HEK293 (cell line): Measurements from ENCODE around the gene FAM177B.

Experiments
- CTCF ChIP-seq: fragments of 450-650 bp; formaldehyde crosslinking; IDR thresholded peaks from 2 replicates; pipeline ENCODE4 v1.5.1; 2016; ENCODE audit warnings: missing biosample characterization, missing genetic modification characterization
- FEZF1 ChIP-seq: fragments of 450-650 bp; formaldehyde crosslinking; IDR thresholded peaks from 2 replicates; pipeline ENCODE4 v1.5.1; 2016; ENCODE audit warnings: missing biosample characterization, missing genetic modification characterization
- REST ChIP-seq: fragments of 450-650 bp; formaldehyde crosslinking; IDR thresholded peaks from 2 replicates; pipeline ENCODE4 v1.5.1; 2016; ENCODE audit warnings: missing biosample characterization, missing genetic modification characterization
- SP3 ChIP-seq: fragments of 450-650 bp; formaldehyde crosslinking; IDR thresholded peaks from 2 replicates; pipeline ENCODE4 v1.5.1; 2016; ENCODE audit warnings: missing biosample characterization, missing genetic modification characterization
- ZBTB1 ChIP-seq: fragments of 450-650 bp; formaldehyde crosslinking; IDR thresholded peaks from 2 replicates; pipeline ENCODE4 v1.5.1; 2016; ENCODE audit warnings: missing biosample characterization, missing genetic modification characterization
- ZNF221 ChIP-seq: fragments of 450-650 bp; formaldehyde crosslinking; IDR thresholded peaks from 2 replicates; pipeline ENCODE4 v1.5.1; 2017; ENCODE audit warnings: missing biosample characterization, missing genetic modification characterization, borderline replicate concordance
- ZNF76 ChIP-seq: fragments of 450-650 bp; formaldehyde crosslinking; IDR thresholded peaks from 2 replicates; pipeline ENCODE4; 2016; ENCODE audit warnings: low read depth, missing biosample characterization, missing genetic modification characterization, borderline replicate concordance
- ZNF785 ChIP-seq: fragments of 450-650 bp; formaldehyde crosslinking; IDR thresholded peaks from 2 replicates; pipeline ENCODE4 v1.5.1; 2016; ENCODE audit warnings: missing biosample characterization, missing genetic modification characterization

GRCh38 chr1:222798116-222798515 lies 61.1 kb downstream of the FAM177B start:
- TF ChIP-seq SP3 (tag by site-specific recombination) = no peak
- no peak for TF ChIP-seq ZNF76 (tag by site-specific recombination)
- no peak for TF ChIP-seq ZBTB1 (tag by site-specific recombination)
- TF ChIP-seq REST (tag by site-specific recombination) = no peak
- TF ChIP-seq CTCF (tag by site-specific recombination) = no peak
- TF ChIP-seq FEZF1 = no peak
- TF ChIP-seq ZNF221 (tag by site-specific recombination) = no peak
- no peak for TF ChIP-seq ZNF785
